GM13977 (cell line): ENCODE results near the gene NFIC.
A peak's percentile ranks its signal among the peaks of the same experiment; 100 is the strongest.

Experiments used
- DNase-seq: peaks from one replicate; pipeline ENCODE4 v3.0.0; 2012; ENCODE audit warnings: low spot score
- in situ Hi-C: fragments of 300-500 bp; cut with MboI; formaldehyde crosslinking; loops from one replicate; pipeline ENCODE4 v1.12.0; 2022; ENCODE audit warnings: low sequenced_read_pairs, low pct_unique_long_range_greater_than_20kb, mixed read lengths, inconsistent platforms; ENCODE audit not compliant: unreplicated experiment
- TF ChIP-seq, protein P1 (sequence below): IDR thresholded peaks from 2 replicates; pipeline ENCODE4 v1.5.1; 2012; ENCODE audit warnings: mild to moderate bottlenecking, control low read depth; ENCODE audit not compliant: insufficient read depth; ENCODE audit errors: extremely low read depth, missing control alignments

NFIC gene

DNA sequence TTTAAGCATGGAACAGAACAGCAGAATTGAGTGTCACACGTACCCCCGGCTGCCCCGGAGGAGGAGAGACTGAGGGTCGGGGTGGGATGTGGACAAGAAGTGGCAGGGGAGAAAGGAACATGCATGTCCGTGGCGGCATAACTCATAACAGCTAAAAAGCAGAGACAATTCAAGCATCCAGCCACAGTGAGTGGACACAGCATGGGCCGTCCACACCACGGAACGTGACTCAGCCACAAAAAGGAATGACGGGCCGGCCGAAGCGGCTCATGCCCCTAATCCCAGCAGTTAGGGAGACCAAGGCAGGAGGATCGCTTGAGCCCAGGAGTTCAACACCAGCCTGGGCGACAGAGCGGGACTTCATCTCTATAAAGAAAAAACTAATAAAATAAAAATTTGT is 126.5 kb downstream of the NFIC start:
- in situ Hi-C loops: loop anchor here (25.0 kb wide), 1 partner anchor 531 kb away; no protein-coding TSS in a partner anchor
- TF ChIP-seq, protein P1, sequence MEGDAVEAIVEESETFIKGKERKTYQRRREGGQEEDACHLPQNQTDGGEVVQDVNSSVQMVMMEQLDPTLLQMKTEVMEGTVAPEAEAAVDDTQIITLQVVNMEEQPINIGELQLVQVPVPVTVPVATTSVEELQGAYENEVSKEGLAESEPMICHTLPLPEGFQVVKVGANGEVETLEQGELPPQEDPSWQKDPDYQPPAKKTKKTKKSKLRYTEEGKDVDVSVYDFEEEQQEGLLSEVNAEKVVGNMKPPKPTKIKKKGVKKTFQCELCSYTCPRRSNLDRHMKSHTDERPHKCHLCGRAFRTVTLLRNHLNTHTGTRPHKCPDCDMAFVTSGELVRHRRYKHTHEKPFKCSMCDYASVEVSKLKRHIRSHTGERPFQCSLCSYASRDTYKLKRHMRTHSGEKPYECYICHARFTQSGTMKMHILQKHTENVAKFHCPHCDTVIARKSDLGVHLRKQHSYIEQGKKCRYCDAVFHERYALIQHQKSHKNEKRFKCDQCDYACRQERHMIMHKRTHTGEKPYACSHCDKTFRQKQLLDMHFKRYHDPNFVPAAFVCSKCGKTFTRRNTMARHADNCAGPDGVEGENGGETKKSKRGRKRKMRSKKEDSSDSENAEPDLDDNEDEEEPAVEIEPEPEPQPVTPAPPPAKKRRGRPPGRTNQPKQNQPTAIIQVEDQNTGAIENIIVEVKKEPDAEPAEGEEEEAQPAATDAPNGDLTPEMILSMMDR: no peak
- DNase-seq: no peak

DNA sequence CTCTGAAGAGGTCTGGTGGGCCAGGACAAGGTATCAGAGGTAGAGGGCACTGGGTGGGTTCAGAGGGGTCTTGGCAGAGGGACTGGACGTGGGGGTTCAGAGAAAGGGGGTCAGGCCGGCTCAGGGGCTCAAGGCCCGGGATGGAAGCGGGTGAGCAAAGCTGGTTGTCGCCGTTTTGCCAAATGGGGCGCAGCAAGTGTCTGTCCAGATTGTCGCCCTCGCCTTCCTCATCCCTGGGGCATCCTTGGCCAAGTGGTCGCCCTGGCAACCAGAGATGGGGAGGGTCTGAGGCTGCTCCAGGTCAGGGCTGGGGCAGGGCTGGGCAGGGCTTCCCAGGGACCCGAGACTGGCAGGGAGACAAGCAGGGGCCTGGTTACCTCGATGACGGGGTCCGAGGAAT is 127.3 kb downstream of the NFIC start:
- in situ Hi-C loops: loop anchor here (25.0 kb wide), 1 partner anchor 531 kb away; no protein-coding TSS in a partner anchor
- no peak for DNase-seq
- TF ChIP-seq, protein P1: no peak

DNA sequence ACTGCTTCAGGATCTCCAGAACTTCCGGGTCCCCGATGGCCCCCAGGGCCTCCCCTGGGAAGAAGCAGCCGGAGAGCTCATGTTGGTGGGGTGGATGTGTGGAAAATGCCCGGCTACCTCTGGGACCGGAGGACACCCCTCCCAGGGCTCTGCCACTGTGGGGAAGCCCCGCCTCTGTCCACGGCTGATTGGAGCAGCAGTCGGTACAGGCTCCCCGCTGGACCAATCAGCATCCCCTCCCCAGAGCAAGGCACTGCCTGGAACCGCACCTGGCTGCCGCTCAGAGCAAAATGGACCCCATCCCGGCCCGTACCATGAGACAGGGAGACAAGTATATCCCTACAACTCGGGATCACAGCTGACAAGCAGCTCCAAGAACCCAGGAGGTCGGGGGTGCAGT is 127.7 kb downstream of the NFIC start:
- DNase-seq: peak; percentile 76
- TF ChIP-seq, protein P1: no peak
- in situ Hi-C loops: loop anchor here (25.0 kb wide), 1 partner anchor 532 kb away; no protein-coding TSS in a partner anchor

DNA sequence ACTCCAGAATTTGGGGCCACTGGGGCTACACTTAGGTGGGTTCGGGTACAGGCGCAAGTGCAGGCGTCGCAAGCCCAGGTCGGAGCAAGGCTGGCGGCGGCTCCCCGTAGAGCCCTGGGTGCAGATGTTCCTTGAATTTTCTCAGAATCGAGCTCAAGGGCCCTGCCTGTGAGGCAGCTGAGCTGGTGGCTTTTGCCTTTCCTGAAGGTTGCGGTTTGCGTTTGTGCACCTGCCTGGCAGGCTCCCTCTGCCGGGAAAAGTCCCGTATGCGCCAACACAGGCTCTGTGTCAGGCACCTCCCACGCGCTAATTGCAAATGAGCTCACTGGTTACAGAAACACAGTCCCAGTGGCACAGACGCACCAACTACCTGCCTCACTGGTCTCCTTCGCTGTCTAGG is 128.2 kb downstream of the NFIC start:
- TF ChIP-seq, protein P1: no peak
- DNase-seq: no peak
- in situ Hi-C loops: loop anchor here (25.0 kb wide), 1 partner anchor 532 kb away; no protein-coding TSS in a partner anchor

DNA sequence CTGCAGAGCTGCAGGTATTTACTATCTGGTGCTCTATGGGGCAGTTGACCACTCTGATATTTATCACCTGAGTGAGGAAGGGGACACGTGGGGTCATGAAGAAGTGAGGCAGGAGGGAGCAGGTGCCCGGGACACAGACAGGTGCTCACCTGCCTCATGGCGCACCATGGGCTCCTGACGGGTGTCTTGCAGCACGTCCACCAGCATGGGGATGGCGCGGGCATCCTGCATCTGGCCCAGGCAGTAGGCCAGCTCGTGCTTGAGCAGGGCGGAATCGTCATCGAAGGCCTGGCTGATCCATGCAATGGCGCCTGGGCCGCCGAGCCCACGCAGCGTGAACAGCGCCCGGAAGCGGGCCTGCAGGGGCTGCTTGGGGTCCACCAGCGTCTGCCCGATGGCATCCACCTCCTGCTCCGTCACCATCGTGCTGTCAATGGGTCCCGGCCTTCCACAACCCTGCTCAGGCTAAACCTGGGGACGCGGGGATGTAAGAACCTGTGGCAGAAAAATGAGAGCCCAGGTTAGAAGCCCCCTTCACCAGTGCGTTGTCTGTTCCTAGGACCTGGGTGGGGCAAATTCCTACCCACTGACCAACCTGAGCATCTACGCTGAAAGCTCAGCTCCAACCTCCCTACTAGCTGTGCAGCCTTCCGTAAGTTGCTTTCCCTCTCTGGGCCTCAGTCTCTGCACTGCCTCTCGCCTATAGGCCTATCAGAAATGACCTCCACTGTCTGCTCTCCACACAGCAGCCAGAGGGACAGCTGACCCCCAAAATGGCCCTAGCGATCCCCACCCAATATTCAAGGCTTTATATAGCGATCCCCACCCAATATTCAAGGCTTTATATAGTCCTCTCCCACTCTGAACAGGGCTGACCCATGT is 130.2 kb downstream of the NFIC start:
- TF ChIP-seq, protein P1: no peak
- DNase-seq: no peak
- in situ Hi-C loops: loop anchor here (25.0 kb wide), 1 partner anchor 534 kb away; no protein-coding TSS in a partner anchor

DNA sequence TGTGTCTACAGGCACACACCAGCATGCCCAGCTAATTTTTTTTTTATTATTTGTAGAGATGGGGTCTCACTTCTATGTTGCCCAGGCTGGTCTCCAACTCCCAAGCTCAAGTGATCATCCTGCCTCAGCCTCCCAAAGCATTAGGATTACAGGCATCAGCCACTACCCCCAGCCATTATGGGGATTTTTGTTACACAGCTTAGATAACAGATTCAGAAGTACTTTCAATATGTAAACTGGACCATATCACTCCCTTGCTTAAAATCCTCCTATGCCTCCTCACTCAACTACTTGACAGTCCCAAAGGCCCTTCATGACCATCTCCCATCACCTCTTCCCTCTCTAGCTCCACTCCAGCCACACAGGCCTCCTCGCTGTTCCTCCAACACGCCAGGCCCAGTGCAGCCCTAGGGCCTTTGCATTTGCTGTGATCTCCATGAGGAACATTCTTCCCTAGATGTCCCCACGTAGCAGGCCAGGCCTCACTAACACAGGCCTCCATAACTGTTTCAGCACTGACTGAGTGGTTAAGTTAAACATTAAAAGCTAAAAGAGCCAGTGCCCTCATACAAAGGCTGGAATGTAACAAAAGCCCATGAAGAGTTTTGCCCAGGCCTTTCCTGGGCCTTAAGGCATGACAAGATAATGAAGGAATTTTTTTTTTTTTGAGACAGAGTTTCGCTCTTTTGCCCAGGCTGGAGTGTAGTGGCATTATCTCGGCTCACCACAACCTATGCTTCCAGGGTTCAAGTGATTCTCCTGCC is 131.6 kb downstream of the NFIC start:
- TF ChIP-seq, protein P1: no peak
- in situ Hi-C loops: loop anchor here (25.0 kb wide), 1 partner anchor 536 kb away; no protein-coding TSS in a partner anchor
- no peak for DNase-seq
